Dedifferentiated amniotic fluid mesenchymal stem cell (primary cell): ENCODE results near the gene PCSK9.

Experiments
- DNase-seq: peaks from one replicate; pipeline ENCODE4 v3.0.0-alpha.2; 2016; ENCODE audit errors: extremely low spot score

Gene PCSK9

GRCh38 chr1:55039342-55040082, at the start of gene PCSK9:
Gene PCSK9 (plus strand): TSS chr1:55039548. CDS start chr1:55039838, 290 bp downstream.
- DNase-seq = no peak

- DNase-seq = no peak
Observed at GRCh38 chr1:54989968-54990810, 49.2 kb upstream of the PCSK9 start.

GRCh38 chr1:54990916-54991315, 48.4 kb upstream of the PCSK9 start:
- DNase-seq = no peak

- no peak for DNase-seq
Observed at GRCh38 chr1:54991939-54992338, 47.4 kb upstream of the PCSK9 start.

GRCh38 chr1:54993140-54993539, 46.2 kb upstream of the PCSK9 start:
- DNase-seq = no peak

- DNase-seq = no peak
Observed at GRCh38 chr1:54994355-54994990, 44.9 kb upstream of the PCSK9 start.

- DNase-seq = no peak
Observed at GRCh38 chr1:54995013-54995760, 44.2 kb upstream of the PCSK9 start.

- DNase-seq = no peak
Observed at GRCh38 chr1:54995835-54996234, 43.5 kb upstream of the PCSK9 start.

- DNase-seq = no peak
Observed at GRCh38 chr1:54996359-54996868, 42.9 kb upstream of the PCSK9 start.

- DNase-seq = no peak
Observed at GRCh38 chr1:54996869-54997710, 42.3 kb upstream of the PCSK9 start.

GRCh38 chr1:54997711-54997986, 41.7 kb upstream of the PCSK9 start:
- no peak for DNase-seq

- DNase-seq = no peak
Observed at GRCh38 chr1:54998100-54998499, 41.2 kb upstream of the PCSK9 start.

- no peak for DNase-seq
Observed at GRCh38 chr1:54998677-54999076, 40.7 kb upstream of the PCSK9 start, which contains the start of gene BSND. Gene BSND (plus strand): TSS chr1:54998933. CDS start chr1:54999187, 254 bp downstream.

GRCh38 chr1:55000110-55001085, 39.0 kb upstream of the PCSK9 start:
- DNase-seq = no peak

- no peak for DNase-seq
Observed at GRCh38 chr1:55001311-55001710, 38.0 kb upstream of the PCSK9 start.

- DNase-seq = no peak
Observed at GRCh38 chr1:55002686-55003085, 36.7 kb upstream of the PCSK9 start.

- no peak for DNase-seq
Observed at GRCh38 chr1:55005351-55006140, 33.8 kb upstream of the PCSK9 start.

- DNase-seq = no peak
Observed at GRCh38 chr1:55006931-55007330, 32.4 kb upstream of the PCSK9 start.

- DNase-seq = peak; percentile 51
Observed at GRCh38 chr1:55007625-55008024, 31.7 kb upstream of the PCSK9 start.
